GM12873 (cell line): Measurements from ENCODE around the gene HYPK.

Experiments used
- CTCF ChIP-seq: IDR thresholded peaks from 2 replicates; pipeline ENCODE4 v1.5.1; 2012; ENCODE audit warnings: low read depth, mild to moderate bottlenecking, moderate library complexity, low read length, control low read depth; ENCODE audit not compliant: insufficient read depth; ENCODE audit errors: missing control alignments

HYPK gene

GRCh38 chr15:43774062-43774461 is 26.3 kb upstream of the HYPK start:
- no peak for TF ChIP-seq CTCF

GRCh38 chr15:43775411-43775965 is 24.9 kb upstream of the HYPK start:
- peak; percentile 50 for TF ChIP-seq CTCF

GRCh38 chr15:43776101-43776717 is 24.2 kb upstream of the HYPK start:
- no peak for TF ChIP-seq CTCF

- TF ChIP-seq CTCF, result no peak
These were observed 23.6 kb upstream of the HYPK start, which contains the start of gene ELL3 for GRCh38 chr15:43776718-43777266. Gene ELL3 (minus strand): TSS chr15:43776966. CDS start chr15:43776901, 65 bp downstream.

- peak; percentile 85 for TF ChIP-seq CTCF
These were observed 23.0 kb upstream of the HYPK start for GRCh38 chr15:43777267-43777914.

- TF ChIP-seq CTCF, result no peak
These were observed 21.4 kb upstream of the HYPK start for GRCh38 chr15:43779016-43779415.

- TF ChIP-seq CTCF, result no peak
These were observed 11.0 kb upstream of the HYPK start for GRCh38 chr15:43789409-43789808.
